GM12864 (cell line): ENCODE results near the gene NHLH2.

Experiments
- DNase-seq: peaks from one replicate; pipeline ENCODE4 v3.0.0-alpha.2; 2011; ENCODE audit warnings: low read depth
- H3K4me3 ChIP-seq: 2 replicates; pipeline ENCODE4 v1.5.1; 2011; ENCODE audit warnings: mild to moderate bottlenecking, low read depth, low read length, control low read depth
- TF ChIP-seq, protein P1 (sequence below): IDR thresholded peaks from 2 replicates; pipeline ENCODE4 v1.5.1; 2011; ENCODE audit warnings: low read depth, mild to moderate bottlenecking, moderate library complexity, low read length, control low read depth, inconsistent platforms; ENCODE audit errors: missing control alignments

The NHLH2 gene

DNA sequence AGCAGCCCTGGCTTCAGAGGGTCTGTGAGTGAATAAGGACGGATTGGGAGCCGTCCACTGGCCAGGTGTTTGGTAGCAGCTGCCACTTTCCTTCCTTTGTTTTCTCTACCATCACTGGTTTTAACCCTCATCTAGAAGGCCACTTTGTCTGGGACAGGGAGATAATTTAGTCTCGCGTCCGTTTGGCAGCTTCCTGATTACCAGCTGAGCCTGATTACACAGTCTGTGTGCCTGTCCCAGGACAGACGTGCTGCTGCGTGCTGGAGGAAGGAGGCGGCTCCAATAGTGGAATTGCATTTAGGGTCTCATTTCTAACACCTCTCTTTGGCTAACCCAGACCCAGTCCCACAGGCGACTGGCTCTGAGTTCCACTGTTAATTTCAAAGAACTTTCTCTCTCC, 47.8 kb downstream of the NHLH2 start:
- DNase-seq: no peak
- TF ChIP-seq, protein P1, sequence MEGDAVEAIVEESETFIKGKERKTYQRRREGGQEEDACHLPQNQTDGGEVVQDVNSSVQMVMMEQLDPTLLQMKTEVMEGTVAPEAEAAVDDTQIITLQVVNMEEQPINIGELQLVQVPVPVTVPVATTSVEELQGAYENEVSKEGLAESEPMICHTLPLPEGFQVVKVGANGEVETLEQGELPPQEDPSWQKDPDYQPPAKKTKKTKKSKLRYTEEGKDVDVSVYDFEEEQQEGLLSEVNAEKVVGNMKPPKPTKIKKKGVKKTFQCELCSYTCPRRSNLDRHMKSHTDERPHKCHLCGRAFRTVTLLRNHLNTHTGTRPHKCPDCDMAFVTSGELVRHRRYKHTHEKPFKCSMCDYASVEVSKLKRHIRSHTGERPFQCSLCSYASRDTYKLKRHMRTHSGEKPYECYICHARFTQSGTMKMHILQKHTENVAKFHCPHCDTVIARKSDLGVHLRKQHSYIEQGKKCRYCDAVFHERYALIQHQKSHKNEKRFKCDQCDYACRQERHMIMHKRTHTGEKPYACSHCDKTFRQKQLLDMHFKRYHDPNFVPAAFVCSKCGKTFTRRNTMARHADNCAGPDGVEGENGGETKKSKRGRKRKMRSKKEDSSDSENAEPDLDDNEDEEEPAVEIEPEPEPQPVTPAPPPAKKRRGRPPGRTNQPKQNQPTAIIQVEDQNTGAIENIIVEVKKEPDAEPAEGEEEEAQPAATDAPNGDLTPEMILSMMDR: no peak
- H3K4me3 ChIP-seq: no peak overlapping the region

DNA sequence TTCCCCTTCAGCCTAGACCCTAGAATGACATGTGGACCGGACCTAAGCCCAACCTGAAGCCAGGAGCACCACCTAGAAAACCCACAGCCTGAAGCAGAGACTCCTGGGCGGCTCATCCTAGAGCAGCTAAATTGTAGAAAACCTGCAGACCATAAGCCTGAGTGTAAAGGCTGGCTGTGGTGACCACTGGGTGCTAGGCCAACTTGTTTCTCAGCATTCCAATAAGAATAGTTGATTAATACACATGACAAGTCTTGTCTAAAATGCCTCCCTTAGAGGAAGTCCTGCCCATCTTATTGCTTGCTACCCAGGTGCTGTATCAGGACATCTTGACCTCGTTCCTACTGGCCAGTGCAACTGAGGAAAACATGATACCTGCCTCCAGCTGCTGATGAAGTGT, 49.1 kb downstream of the NHLH2 start:
- DNase-seq: no peak
- TF ChIP-seq, protein P1: no peak
- no peak overlapping the region for H3K4me3 ChIP-seq

DNA sequence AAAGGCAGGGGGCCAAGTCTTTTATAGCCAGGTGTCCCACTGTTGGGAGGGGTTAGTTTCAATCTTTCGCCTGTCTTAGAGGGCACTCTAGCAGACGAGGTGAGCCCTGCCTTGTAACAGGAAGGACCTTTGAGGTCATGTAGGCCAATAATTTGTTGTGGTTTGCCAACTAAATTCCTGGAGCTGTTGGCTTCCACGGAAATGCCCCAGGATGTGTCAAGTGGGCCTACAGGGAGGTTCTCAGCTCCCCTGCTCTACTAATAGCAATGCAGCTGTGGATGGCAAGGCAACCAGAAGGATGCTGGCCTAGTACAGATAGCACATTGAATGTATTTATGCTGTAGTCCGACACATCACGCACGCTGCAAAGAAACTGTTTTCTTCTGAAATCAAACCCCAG, 50.1 kb downstream of the NHLH2 start:
- no peak overlapping the region for H3K4me3 ChIP-seq
- no peak for DNase-seq
- TF ChIP-seq, protein P1: no peak

DNA sequence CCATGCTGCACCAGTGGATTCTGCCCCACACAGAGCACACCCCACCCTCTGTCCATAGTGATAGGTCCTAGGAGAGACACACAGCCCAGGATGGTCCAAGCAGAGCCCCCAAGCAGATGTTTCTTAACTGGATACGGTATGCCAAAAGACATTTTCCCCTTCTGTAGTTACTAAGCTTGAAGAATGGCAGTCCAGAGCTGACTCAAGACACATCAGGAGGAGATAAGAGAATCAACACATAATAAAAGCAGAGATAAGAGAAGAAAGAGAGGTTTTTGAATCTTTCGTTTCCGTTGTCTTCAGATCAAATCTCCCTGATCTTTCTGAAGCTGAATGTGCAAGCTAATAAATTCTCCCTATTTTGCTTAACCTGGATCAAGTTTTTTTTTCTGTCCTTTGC, 50.6 kb downstream of the NHLH2 start:
- no peak for DNase-seq
- TF ChIP-seq, protein P1: no peak
- no peak overlapping the region for H3K4me3 ChIP-seq
